Loucy (cell line): ENCODE measurements around the gene RAET1G.
"Not testable (repeated sequence)": the region's sequence is repeated elsewhere in the genome, so short reads cannot be mapped to it uniquely, and the experiment has no call there.

ENCODE experiments used
- H2AFZ ChIP-seq: fragments of 200-600 bp; sonication (generic); 2 replicates; pipeline ENCODE4 v1.6.0; 2016; ENCODE audit warnings: antibody characterized with exemption, mild to moderate bottlenecking, low read length, moderate library complexity
- H3F3A ChIP-seq: fragments of 200-600 bp; 2 replicates; pipeline ENCODE4 v1.6.0; 2016; ENCODE audit warnings: antibody characterized with exemption, low read depth, mild to moderate bottlenecking
- H3K27me3 ChIP-seq: fragments of 200-600 bp; sonication (generic); 2 replicates; pipeline ENCODE4 v1.6.1; 2014; ENCODE audit warnings: low read length, mild to moderate bottlenecking; ENCODE audit not compliant: insufficient read depth, poor library complexity, severe bottlenecking
- H3K36me3 ChIP-seq: fragments of 200-600 bp; sonication (generic); 2 replicates; pipeline ENCODE4 v1.6.1; 2016; ENCODE audit warnings: low read length; ENCODE audit not compliant: insufficient read depth
- H3K4me1 ChIP-seq: fragments of 200-600 bp; sonication (generic); 2 replicates; pipeline ENCODE4 v1.5.1; 2014; ENCODE audit warnings: low read length, mild to moderate bottlenecking; ENCODE audit not compliant: insufficient read depth, poor library complexity, severe bottlenecking
- H3K4me2 ChIP-seq: fragments of 200-600 bp; sonication (generic); 2 replicates; pipeline ENCODE4 v1.6.0; 2014; ENCODE audit warnings: antibody characterized with exemption, low read length, low read depth, mild to moderate bottlenecking; ENCODE audit not compliant: poor library complexity, severe bottlenecking
- H3K4me3 ChIP-seq: fragments of 200-600 bp; sonication (generic); 2 replicates; pipeline ENCODE4 v1.5.1; 2014; ENCODE audit warnings: low read length, mild to moderate bottlenecking, mixed read lengths; ENCODE audit not compliant: poor library complexity, severe bottlenecking
- H3K79me2 ChIP-seq: fragments of 200-600 bp; sonication (generic); 2 replicates; pipeline ENCODE4 v1.6.1; 2014; ENCODE audit warnings: low read length; ENCODE audit not compliant: insufficient read depth
- H3K9ac ChIP-seq: fragments of 200-600 bp; sonication (generic); 2 replicates; pipeline ENCODE4 v1.6.0; 2014; ENCODE audit warnings: mild to moderate bottlenecking, low read depth, low read length, moderate library complexity; ENCODE audit not compliant: poor library complexity, severe bottlenecking
- H3K9me2 ChIP-seq: fragments of 200-600 bp; sonication (generic); replicated peaks from 2 replicates; pipeline ENCODE4 v1.6.1; 2016; ENCODE audit warnings: low read depth, low read length, mixed read lengths
- H3K9me3 ChIP-seq: fragments of 200-600 bp; sonication (generic); 2 replicates; pipeline ENCODE4 v1.6.1; 2014; ENCODE audit warnings: mild to moderate bottlenecking, antibody characterized with exemption, low read length, low read depth; ENCODE audit not compliant: insufficient read depth
- H4K20me1 ChIP-seq: fragments of 200-600 bp; sonication (generic); 2 replicates; pipeline ENCODE4 v1.6.0; 2014; ENCODE audit warnings: antibody characterized with exemption, low read length, mild to moderate bottlenecking; ENCODE audit not compliant: insufficient read depth, poor library complexity, severe bottlenecking
- EZH2phosphoT487 ChIP-seq: fragments of 200-600 bp; IDR thresholded peaks from 2 replicates; pipeline ENCODE4 v1.6.1; 2018; ENCODE audit warnings: antibody characterized with exemption, mild to moderate bottlenecking, moderate library complexity, borderline replicate concordance
- TF ChIP-seq, protein P1 (sequence below): fragments of 200-600 bp; sonication (generic); conservative IDR thresholded peaks from 2 replicates; pipeline ENCODE4 v1.5.1; 2014; ENCODE audit warnings: mild to moderate bottlenecking, antibody characterized with exemption, low read length

RAET1G gene

DNA sequence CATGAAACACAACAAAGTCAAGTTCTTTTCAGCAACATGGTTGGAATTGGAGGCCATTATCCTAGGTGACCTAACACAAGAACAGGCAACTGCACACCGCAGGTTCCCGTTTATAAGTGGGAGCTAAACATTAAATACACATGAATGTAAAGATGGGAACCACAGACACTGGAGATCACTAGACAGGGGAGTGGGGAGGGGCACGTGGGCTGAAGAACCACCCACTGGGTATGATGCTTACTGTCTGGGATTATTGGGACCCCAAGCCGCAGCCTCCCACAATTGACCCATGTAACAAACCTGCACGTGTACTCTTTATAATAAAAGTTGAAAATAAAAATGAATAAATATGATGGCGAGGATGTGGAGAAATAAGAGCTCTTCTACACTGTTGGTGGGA lies 8.6 kb upstream of the RAET1G start:
- H4K20me1 ChIP-seq: no peaks in the 10 kb centered on the region
- no peaks in the 10 kb centered on the region for H3K9me2 ChIP-seq
- no peaks in the 10 kb centered on the region for H3K36me3 ChIP-seq
- H3K9me3 ChIP-seq: no peaks in the 10 kb centered on the region
- no peaks in the 10 kb centered on the region for H3K27me3 ChIP-seq
- no peak overlapping the region for H2AFZ ChIP-seq
- no peak overlapping the region for H3K4me3 ChIP-seq
- no peaks in the 10 kb centered on the region for H3F3A ChIP-seq
- TF ChIP-seq EZH2phosphoT487: no peak
- TF ChIP-seq, protein P1, sequence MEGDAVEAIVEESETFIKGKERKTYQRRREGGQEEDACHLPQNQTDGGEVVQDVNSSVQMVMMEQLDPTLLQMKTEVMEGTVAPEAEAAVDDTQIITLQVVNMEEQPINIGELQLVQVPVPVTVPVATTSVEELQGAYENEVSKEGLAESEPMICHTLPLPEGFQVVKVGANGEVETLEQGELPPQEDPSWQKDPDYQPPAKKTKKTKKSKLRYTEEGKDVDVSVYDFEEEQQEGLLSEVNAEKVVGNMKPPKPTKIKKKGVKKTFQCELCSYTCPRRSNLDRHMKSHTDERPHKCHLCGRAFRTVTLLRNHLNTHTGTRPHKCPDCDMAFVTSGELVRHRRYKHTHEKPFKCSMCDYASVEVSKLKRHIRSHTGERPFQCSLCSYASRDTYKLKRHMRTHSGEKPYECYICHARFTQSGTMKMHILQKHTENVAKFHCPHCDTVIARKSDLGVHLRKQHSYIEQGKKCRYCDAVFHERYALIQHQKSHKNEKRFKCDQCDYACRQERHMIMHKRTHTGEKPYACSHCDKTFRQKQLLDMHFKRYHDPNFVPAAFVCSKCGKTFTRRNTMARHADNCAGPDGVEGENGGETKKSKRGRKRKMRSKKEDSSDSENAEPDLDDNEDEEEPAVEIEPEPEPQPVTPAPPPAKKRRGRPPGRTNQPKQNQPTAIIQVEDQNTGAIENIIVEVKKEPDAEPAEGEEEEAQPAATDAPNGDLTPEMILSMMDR: no peak
- H3K4me1 ChIP-seq: peaks cover 1% of the 10 kb centered on the region
- H3K79me2 ChIP-seq: no peaks in the 10 kb centered on the region
- H3K4me2 ChIP-seq: no peak overlapping the region
- no peak overlapping the region for H3K9ac ChIP-seq

DNA sequence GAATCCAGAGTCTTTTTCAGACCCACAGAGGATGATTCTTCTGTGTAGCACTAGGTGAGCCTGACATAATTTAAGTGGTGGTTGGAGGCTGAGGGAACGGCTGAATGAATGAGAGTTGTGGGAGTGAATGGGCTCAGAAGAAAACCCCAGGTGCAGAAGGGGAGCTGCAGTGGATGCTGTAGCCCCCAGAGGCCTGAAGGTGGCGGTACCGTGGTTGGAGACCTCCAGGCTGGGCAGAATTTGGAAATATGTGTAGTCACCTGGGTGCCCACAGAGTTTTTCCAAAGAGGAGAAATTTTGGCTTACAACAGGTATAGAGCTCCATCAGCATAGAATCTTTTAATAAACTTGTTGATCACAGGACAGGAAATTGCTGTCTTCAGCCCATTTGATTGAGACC lies 6.5 kb upstream of the RAET1G start:
- no peak overlapping the region for H3K4me2 ChIP-seq
- H3K27me3 ChIP-seq: no peaks in the 10 kb centered on the region
- no peak overlapping the region for H3K4me3 ChIP-seq
- H4K20me1 ChIP-seq: no peaks in the 10 kb centered on the region
- H2AFZ ChIP-seq: no peak overlapping the region
- peaks cover 4% of the 10 kb centered on the region for H3K4me1 ChIP-seq
- no peak for TF ChIP-seq EZH2phosphoT487
- TF ChIP-seq, protein P1: peak; percentile 89
- H3K79me2 ChIP-seq: no peaks in the 10 kb centered on the region
- no peaks in the 10 kb centered on the region for H3K9me3 ChIP-seq
- no peak overlapping the region for H3K9ac ChIP-seq
- no peaks in the 10 kb centered on the region for H3K36me3 ChIP-seq
- no peaks in the 10 kb centered on the region for H3F3A ChIP-seq
- H3K9me2 ChIP-seq: no peaks in the 10 kb centered on the region

DNA sequence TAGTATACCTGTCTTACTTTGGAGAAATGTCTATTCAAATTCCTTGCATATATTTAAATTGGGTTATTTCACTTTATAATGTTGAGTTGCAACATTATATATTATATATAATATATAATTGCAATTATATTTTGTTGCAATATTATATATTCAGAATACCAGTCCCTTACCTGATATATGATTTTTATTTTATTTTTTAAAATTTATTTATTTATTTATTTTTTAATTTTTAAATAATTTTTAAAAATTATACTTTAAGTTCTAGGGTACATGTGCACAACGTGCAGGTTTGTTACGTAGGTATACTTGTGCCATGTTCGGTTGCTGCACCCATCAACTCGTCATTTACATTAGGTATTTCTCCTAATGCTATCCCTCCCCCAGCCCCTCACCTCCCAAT lies 4.1 kb upstream of the RAET1G start:
- not testable (repeated sequence) for H3K79me2 ChIP-seq, H3K9me3 ChIP-seq, H3K9ac ChIP-seq, H3K4me1 ChIP-seq, H4K20me1 ChIP-seq, H3K36me3 ChIP-seq, H3K9me2 ChIP-seq, H2AFZ ChIP-seq, H3F3A ChIP-seq, H3K27me3 ChIP-seq, H3K4me3 ChIP-seq, H3K4me2 ChIP-seq

DNA sequence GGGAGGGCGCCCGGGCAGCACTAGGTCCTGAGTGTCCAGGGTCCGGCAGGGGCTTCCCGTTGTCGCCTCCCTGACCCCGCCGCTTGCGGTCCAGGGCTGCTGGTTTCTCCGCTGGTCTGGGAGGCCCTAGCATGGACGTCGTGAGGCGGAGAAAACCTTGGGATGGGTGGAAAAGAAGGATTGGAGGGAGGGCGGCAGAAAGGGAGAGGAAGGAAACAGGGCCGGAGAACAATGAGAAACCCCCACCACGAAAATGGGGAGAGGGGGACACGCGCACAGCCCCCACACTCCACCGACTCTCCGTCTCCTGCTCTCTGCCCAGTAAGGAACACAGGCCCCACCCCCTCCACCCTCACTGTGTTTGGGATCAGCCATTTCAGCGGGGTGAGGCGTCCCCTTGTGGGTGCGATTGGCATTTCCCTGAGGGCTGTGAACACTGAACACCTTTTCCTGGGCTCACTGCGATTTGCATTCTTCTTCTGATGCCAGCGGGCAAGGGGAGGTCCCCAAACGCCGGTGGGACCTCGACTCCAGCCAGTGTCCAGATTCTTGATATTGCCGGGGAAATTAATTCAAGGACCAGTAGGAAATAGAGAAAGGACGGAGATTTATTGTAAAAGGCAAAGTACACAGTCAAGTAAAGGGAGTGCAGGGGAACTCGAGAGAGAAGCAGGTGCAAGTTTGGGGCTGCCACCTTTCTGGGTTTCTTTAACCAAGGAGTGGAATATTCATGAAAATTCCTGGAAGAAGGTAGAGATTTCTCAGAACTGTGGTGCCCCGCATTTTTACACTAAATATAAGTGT lies 3.3 kb upstream of the RAET1G start:
- no peaks in the 10 kb centered on the region for H3K9me3 ChIP-seq
- peak overlapping the region; percentile 68 for H3K4me3 ChIP-seq
- no peaks in the 10 kb centered on the region for H3K79me2 ChIP-seq
- H3K9me2 ChIP-seq: no peaks in the 10 kb centered on the region
- no peaks in the 10 kb centered on the region for H3K36me3 ChIP-seq
- H3F3A ChIP-seq: no peaks in the 10 kb centered on the region
- H3K4me2 ChIP-seq: peak overlapping the region; percentile 76
- no peak for TF ChIP-seq EZH2phosphoT487
- TF ChIP-seq, protein P1: peak; percentile 88
- H2AFZ ChIP-seq: peak overlapping the region; percentile 75
- no peaks in the 10 kb centered on the region for H4K20me1 ChIP-seq
- peak overlapping the region; percentile 58 for H3K9ac ChIP-seq
- H3K27me3 ChIP-seq: no peaks in the 10 kb centered on the region
- peaks cover 8% of the 10 kb centered on the region for H3K4me1 ChIP-seq
